Ovary (tissue), 3 donors: ENCODE results near the gene MGAT5B.

Experiments used
- CTCF ChIP-seq, 3 donors: fragments of 450-650 bp in 2 of 3; fragments of 200-600 bp in 1 of 3; IDR thresholded peaks; one replicate each; pipeline versions ENCODE4 v1.5.1 to v1.8.0; 2016 to 2022; ENCODE audit warnings: antibody characterized with exemption in 3 of 3, mild to moderate bottlenecking in 1 of 3
- EP300 ChIP-seq: sonication (generic); formaldehyde crosslinking; IDR thresholded peaks from one replicate; pipeline ENCODE4 v1.6.1; 2017; ENCODE audit warnings: antibody characterized with exemption
- POLR2A ChIP-seq: fragments of 450-650 bp; IDR thresholded peaks from one replicate; pipeline ENCODE4 v1.6.1; 2017; ENCODE audit warnings: antibody characterized with exemption, mild to moderate bottlenecking, moderate library complexity
- donor health status: DM: no; HTN: no; CAD: no.

GRCh38 chr17:76915840-76916510 lies 47.8 kb downstream of the MGAT5B start:
- TF ChIP-seq CTCF (IDR thresholded peaks at IDR 0.05) (no peak), EP300 (no peak), POLR2A (no peak)
